ENCODE data around the gene ACAD10. TPM values are rescaled to one million over a fixed set of nuclear protein-coding genes. Genes with fewer than 3 reads are reported as not detected.

Gene ACAD10
- total RNA-seq, 2 donors from 2014 or later = 13.0 to 18.2 TPM

DNA sequence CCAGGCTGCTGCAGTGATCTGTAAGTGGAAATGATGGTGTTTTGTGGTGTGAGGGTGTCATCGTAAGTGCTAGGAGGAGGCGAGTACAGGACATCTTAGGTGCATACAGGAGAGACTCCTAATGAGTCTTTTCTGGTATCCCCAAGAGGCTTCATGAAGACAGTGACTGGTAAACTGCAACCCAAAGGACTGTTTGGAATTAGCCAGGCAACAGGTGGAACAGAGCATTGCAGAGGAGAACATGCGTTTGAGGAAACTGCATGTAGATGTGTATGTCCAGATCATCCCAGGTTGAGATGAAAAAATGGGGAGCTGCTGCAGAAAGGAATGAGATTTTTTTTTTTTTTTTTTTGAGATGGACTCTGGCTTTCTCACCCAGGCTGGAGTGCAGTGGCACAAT, 5.4 kb downstream of the ACAD10 start:
- H3K27me3 ChIP-seq = no peaks in the 10 kb centered on the region
- DNase-seq (ENCODE audit: low spot score) = no peak
- H3K27ac ChIP-seq = no peak overlapping the region

DNA sequence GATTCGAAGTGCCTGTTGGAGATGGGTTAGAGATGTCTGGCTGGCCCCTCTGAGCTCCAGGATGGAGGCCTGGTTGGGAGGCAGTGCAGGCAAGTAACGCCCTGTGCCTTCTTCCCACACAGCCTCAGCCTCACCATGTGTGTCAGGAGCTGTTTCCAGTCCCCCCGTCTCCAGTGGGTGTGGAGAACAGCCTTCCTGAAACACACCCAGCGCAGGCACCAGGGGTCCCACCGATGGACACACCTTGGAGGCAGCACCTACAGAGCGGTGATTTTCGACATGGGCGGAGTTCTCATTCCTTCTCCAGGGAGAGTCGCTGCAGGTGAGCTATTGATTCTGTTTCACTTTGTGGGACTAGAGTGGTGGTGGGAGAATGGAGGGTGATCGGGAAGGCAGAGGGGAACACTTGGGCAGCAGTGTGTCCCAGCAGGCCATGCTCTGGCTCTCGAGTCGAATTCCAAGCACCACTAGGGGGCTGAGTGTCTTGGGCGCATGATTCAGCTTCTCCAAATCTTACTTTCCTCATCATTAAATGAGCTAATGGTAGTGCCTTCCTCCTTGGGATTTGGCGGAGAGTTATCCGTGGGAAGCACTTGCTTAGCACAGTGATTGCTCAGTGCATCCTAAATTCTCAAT, 6.8 kb downstream of the ACAD10 start:
- Histone ChIP-seq H3K27me3 (no peaks in the 10 kb centered on the region), H3K9me3 (no peaks in the 10 kb centered on the region), H3K27ac (no peak overlapping the region), H3K36me3 (peaks cover 40% of the 10 kb centered on the region), H3K4me3 (no peak overlapping the region), H3K4me1 (no peaks in the 10 kb centered on the region)
- no peak for TF ChIP-seq CTCF (IDR thresholded peaks at IDR 0.05)
- no peak for DNase-seq (ENCODE audit: low spot score)

More for the DNA sequence above, 5.4 kb downstream of the ACAD10 start:
- no peak overlapping the region for H3K4me3 ChIP-seq
- peaks cover 36% of the 10 kb centered on the region for H3K36me3 ChIP-seq
- TF ChIP-seq CTCF (IDR thresholded peaks at IDR 0.05) = no peak
- no peaks in the 10 kb centered on the region for H3K9me3 ChIP-seq
- H3K4me1 ChIP-seq = peaks cover 0 to 9% of the 10 kb centered on the region in 2 donors

DNA sequence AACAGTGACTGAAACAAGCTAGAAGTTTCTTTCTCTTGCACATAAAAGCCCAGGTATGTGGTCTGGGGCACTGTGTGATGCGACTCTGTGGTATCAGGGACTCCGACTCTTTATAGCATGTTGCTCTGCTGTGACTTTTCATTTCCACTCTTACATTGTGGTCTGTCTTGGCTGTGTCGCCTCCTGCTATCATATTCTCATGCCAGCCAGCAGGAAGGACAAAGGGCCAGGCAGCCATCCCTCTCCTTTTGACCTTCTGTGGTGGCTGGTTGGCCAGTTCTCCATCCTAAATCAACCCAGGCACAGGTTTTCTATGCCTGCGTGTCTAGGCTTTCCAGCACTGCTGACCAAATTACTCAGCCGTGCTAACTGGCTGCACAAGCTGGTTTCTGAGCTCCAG, 8.0 kb downstream of the ACAD10 start:
- Histone ChIP-seq H3K36me3 (peaks cover 49% of the 10 kb centered on the region), H3K27ac (no peak overlapping the region), H3K4me3 (no peak overlapping the region), H3K4me1 (no peaks in the 10 kb centered on the region), H3K27me3 (no peaks in the 10 kb centered on the region), H3K9me3 (no peaks in the 10 kb centered on the region)
- no peak for TF ChIP-seq CTCF (IDR thresholded peaks at IDR 0.05)
- DNase-seq (ENCODE audit: low spot score) = no peak

DNA sequence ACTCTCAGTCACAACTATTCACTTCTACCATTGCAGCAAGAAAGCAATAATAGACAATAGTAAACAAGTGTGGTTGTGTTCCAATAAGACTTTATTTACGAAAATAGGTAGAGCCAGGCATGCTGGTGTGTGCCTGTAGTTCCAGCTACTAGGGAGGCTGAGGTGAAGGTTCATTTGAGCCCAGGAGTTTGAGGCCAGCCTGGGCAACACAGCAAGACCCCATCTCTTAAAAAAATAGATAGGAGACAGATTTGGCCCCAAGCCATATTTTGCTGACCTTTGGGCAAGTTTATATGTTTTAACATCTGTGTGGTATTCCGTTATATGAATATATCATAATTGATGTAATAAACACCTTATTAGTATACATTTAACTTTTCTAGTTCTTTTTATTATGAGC, 14.1 kb downstream of the ACAD10 start:
- no peaks in the 10 kb centered on the region for H3K9me3 ChIP-seq
- H3K27ac ChIP-seq = no peak overlapping the region
- no peaks in the 10 kb centered on the region for H3K4me1 ChIP-seq
- peaks cover 61% of the 10 kb centered on the region for H3K36me3 ChIP-seq
- no peak overlapping the region for H3K4me3 ChIP-seq
- no peaks in the 10 kb centered on the region for H3K27me3 ChIP-seq
- no peak for TF ChIP-seq CTCF (IDR thresholded peaks at IDR 0.05)
- no peak for DNase-seq (ENCODE audit: low spot score)

- no peaks in the 10 kb centered on the region for H3K27me3 ChIP-seq
- no peaks in the 10 kb centered on the region for H3K4me1 ChIP-seq
- no peak overlapping the region for H3K4me3 ChIP-seq
- no peak overlapping the region for H3K27ac ChIP-seq
- peaks cover 71% of the 10 kb centered on the region for H3K36me3 ChIP-seq
- no peak for DNase-seq (ENCODE audit: low spot score)
- H3K9me3 ChIP-seq = no peaks in the 10 kb centered on the region
- no peak for TF ChIP-seq CTCF (IDR thresholded peaks at IDR 0.05)
Measured at GRCh38 chr12:111705672-111706071, 19.8 kb downstream of the ACAD10 start.

GRCh38 chr12:111706145-111706544, 20.3 kb downstream of the ACAD10 start:
- H3K4me1 ChIP-seq = no peaks in the 10 kb centered on the region
- no peaks in the 10 kb centered on the region for H3K9me3 ChIP-seq
- no peak overlapping the region for H3K4me3 ChIP-seq
- no peaks in the 10 kb centered on the region for H3K27me3 ChIP-seq
- no peak for DNase-seq (ENCODE audit: low spot score)
- peaks cover 72% of the 10 kb centered on the region for H3K36me3 ChIP-seq
- TF ChIP-seq CTCF (IDR thresholded peaks at IDR 0.05) = no peak
- no peak overlapping the region for H3K27ac ChIP-seq
